ENCODE results near the gene TTC28. TPM values are rescaled to one million over a fixed set of nuclear protein-coding genes. Genes with fewer than 3 reads are reported as not detected.

Gene TTC28
- polyA plus RNA-seq, 1 donor from 2014 or later, result 14.8 TPM

- H3K9me2 ChIP-seq (ENCODE audit: insufficient read depth, low read length), result no peaks in the 10 kb centered on the region
- no peaks in the 10 kb centered on the region for H3K9me3 ChIP-seq (ENCODE audit: low read length)
- no peaks in the 10 kb centered on the region for H3K27me3 ChIP-seq (ENCODE audit: insufficient read depth, low read depth, low read length)
- H3K4me2 ChIP-seq (ENCODE audit: low read length), result no peak overlapping the region
- H4K20me1 ChIP-seq (ENCODE audit: insufficient read depth), result no peaks in the 10 kb centered on the region
- H3K79me2 ChIP-seq (replicated peaks; ENCODE audit: insufficient read depth, low read length), result no peaks in the 10 kb centered on the region
- no peak overlapping the region for H2AFZ ChIP-seq (ENCODE audit: low read depth, low read length)
- TF ChIP-seq POLR2AphosphoS5 (IDR thresholded peaks at IDR 0.05) (no peak), REST (IDR thresholded peaks at IDR 0.05; ENCODE audit: borderline replicate concordance) (no peak), TAF1 (IDR thresholded peaks at IDR 0.05; ENCODE audit: low read depth) (no peak), MXI1 (conservative IDR thresholded peaks at IDR 0.05; ENCODE audit: poor library complexity, severe bottlenecking) (no peak), RAD21 (conservative IDR thresholded peaks at IDR 0.05) (no peak), EP300 (conservative IDR thresholded peaks at IDR 0.05; ENCODE audit: poor library complexity, severe bottlenecking) (no peak), EZH2 (IDR thresholded peaks at IDR 0.05; ENCODE audit: borderline replicate concordance, insufficient read depth, low read length, poor library complexity, severe bottlenecking) (no peak), SMC3 (conservative IDR thresholded peaks at IDR 0.05; ENCODE audit: poor library complexity) (no peak), CTCF (IDR thresholded peaks at IDR 0.05; ENCODE audit: poor library complexity, severe bottlenecking) (no peak)
- H3K9ac ChIP-seq (ENCODE audit: low read length), result no peak overlapping the region
- no peak overlapping the region for H3K27ac ChIP-seq (ENCODE audit: low read length)
- H3F3A ChIP-seq (ENCODE audit: insufficient read depth, low read length, poor library complexity, severe bottlenecking), result peaks cover 6% of the 10 kb centered on the region
- H3K36me3 ChIP-seq (ENCODE audit: insufficient read depth, low read length), result no peaks in the 10 kb centered on the region
- H3K4me3 ChIP-seq (ENCODE audit: low read length), result no peak overlapping the region
Observed at GRCh38 chr22:27978317-27978716, 701.3 kb downstream of the TTC28 start.

GRCh38 chr22:27976586-27976985 lies 703.1 kb downstream of the TTC28 start:
- Histone ChIP-seq H3K27ac (ENCODE audit: low read length) (no peak overlapping the region), H3K9ac (ENCODE audit: low read length) (no peak overlapping the region), H4K20me1 (ENCODE audit: insufficient read depth) (no peaks in the 10 kb centered on the region), H3K9me2 (ENCODE audit: insufficient read depth, low read length) (no peaks in the 10 kb centered on the region), H3K79me2 (replicated peaks; ENCODE audit: insufficient read depth, low read length) (no peaks in the 10 kb centered on the region), H3K27me3 (ENCODE audit: insufficient read depth, low read depth, low read length) (no peaks in the 10 kb centered on the region), H3K4me2 (ENCODE audit: low read length) (no peak overlapping the region), H3K36me3 (ENCODE audit: insufficient read depth, low read length) (no peaks in the 10 kb centered on the region), H2AFZ (ENCODE audit: low read depth, low read length) (no peak overlapping the region), H3K9me3 (ENCODE audit: low read length) (no peaks in the 10 kb centered on the region), H3F3A (ENCODE audit: insufficient read depth, low read length, poor library complexity, severe bottlenecking) (peaks cover 6% of the 10 kb centered on the region), H3K4me3 (ENCODE audit: low read length) (no peak overlapping the region)
- TF ChIP-seq MXI1 (conservative IDR thresholded peaks at IDR 0.05; ENCODE audit: poor library complexity, severe bottlenecking) (no peak), TAF1 (IDR thresholded peaks at IDR 0.05; ENCODE audit: low read depth) (no peak), EZH2 (IDR thresholded peaks at IDR 0.05; ENCODE audit: borderline replicate concordance, insufficient read depth, low read length, poor library complexity, severe bottlenecking) (no peak), REST (IDR thresholded peaks at IDR 0.05; ENCODE audit: borderline replicate concordance) (no peak), POLR2AphosphoS5 (IDR thresholded peaks at IDR 0.05) (no peak), CTCF (IDR thresholded peaks at IDR 0.05; ENCODE audit: poor library complexity, severe bottlenecking) (no peak), SMC3 (conservative IDR thresholded peaks at IDR 0.05; ENCODE audit: poor library complexity) (no peak), RAD21 (conservative IDR thresholded peaks at IDR 0.05) (no peak), EP300 (conservative IDR thresholded peaks at IDR 0.05; ENCODE audit: poor library complexity, severe bottlenecking) (no peak)

Measured in neural cell (in vitro differentiated cells).